GM19467 (cell line): ENCODE measurements around the gene NSD2.

Experiments used
- ATAC-seq: cut with Tn5 transposase; IDR thresholded peaks from one replicate; pipeline ENCODE4 v1.9.1; 2021; ENCODE audit warnings: mild to moderate bottlenecking, moderate library complexity; ENCODE audit not compliant: unreplicated experiment

NSD2 gene

DNA sequence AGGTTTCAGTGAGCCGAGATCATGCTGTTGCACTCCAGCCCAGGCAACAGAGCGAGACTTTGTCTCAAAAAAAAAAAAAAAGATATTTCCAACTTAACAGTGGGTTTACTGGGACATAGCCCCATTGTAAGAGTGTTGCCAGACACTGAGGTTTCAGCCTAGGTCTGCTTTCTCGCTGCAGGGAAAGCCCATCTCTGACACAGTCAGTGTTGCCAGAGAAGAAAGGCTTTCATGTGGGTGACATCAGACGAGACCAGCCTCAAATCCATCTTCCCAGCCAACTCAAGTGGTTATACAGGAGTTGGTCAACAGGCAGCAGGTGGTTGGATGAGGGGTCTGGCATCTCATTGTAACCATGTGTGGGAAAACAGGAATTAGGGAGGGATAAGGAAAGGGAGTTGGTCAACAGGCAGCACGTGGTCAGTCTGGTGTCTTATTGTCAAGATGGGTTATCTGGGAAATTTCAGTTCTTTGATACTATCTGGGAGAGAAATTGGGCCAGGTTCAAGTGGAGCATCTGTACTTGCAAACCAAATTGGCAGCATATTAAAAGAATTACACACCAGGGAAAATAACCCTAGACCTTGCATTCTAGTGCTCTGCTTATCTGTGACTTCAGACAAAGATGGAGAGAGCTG, 96.4 kb downstream of the NSD2 start:
- ATAC-seq, result no peak

DNA sequence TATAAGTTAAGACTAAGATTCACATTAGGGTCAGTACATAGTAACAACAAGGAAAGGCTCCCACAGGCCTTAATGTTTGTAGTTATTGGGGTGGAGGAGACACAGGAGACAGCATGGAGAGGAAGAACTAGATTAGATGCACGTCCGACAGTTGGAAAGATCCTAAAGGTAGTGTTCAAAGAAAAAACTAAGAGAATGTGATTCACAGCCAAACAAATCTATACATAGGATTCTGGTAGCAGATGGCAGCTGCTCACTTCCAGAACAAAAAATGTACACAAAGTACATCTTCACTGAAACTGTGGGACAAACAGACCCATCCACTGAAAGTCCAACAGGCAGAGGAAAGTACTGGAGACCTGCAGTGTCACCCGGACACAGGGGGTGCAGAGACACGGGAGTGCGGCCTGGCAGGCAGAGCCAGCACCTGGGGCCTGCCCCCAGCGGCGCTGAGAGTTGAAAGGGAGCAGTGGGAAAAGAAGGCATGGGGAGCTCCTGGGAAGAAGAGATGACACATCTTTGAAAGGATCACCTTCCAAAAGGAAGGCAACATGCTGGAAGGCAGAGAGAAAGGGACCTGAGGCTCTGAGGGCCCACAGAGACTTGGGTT, 97.6 kb downstream of the NSD2 start:
- ATAC-seq, result no peak

DNA sequence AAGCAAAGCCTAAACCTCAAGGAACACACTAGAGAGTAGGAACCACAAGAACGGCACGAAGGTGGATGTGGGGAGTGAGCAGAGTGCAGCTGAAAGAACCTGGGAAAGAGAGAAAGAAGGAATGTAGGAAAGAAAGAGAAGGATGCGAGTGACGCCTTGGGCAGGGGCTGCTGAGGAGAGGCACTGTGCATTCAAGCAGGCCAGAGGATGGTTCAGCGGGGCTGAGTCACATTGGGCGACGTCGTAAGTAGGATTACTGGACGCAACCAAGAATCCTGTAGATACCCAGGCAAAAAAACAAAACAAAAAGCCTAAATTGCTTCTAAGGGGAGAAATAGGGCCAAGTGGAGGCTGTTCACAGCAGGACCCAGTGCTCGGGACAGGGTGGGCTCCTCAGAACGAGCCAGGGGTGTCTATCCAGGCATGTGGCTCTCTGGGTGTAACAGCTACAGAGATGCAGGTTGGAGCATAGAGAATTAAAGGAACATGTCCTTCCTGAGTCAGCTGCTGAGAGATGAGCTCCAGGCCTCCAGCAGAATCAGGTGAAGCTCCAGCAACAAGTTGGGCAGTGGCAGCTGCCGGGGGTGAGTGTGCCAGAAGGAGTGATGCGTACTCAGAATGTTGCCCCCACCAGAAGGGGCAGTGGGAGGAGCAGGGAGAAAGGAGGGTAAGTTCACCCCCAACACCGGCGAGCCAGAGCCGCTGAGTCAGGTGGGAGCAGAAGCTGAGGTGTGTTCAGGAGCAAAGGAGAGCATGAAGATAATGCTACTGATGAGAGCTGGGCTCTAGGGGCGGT, 98.9 kb downstream of the NSD2 start:
- no peak for ATAC-seq

DNA sequence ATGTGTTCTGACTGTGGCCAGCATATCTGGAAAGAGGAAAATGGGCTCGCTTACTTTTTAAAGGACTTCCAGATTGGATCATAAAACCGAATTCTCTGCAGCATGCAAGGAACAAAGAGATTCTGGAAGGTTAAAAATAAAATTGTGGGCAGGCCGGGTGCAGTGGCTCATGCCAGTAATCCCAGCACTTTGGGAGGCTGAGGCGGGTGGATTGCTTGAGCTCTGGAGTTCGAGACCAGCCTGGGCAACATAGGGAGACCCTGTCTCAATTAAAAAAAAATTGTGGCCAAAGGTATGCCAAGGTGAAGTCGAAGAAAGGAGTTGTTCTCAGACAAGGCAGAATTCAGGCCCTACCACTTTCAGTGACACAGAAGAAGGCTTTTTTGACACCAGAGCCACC, 99.7 kb downstream of the NSD2 start:
- no peak for ATAC-seq

DNA sequence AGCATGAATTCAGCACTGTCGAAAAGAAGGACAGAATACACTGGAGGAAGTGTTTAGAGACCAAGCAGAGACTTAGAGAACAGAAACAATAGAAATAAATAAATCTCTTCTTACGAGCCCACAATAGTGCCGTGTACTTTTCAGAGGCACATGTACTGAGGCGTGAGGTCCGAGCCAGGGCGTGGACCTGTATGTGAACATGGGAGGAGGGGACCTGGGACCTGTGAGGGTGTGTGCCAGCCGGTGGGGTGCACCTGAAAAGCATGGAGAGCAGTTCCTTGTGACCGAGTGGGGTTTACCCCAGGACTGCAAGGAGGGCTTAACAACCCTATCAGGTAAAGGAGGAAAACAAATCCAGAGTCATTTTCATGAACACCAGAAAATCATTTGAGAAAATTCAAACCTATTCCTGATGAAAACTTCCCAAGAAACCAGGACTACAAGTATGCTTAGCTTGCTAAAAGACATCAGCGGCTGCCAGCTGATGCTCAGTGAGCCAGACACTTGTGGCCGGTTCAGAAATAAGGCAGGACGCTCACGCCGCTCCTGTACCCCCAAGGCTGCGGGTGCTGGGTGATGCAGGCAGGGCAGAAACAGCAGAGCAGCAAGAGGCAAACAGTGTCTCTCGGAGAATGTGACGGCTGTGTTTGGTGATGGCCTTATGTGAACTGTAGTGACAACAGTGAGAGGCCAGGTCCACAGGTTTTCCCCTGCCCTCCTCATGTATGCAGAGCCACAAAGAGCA, 100.4 kb downstream of the NSD2 start:
- ATAC-seq, result no peak

DNA sequence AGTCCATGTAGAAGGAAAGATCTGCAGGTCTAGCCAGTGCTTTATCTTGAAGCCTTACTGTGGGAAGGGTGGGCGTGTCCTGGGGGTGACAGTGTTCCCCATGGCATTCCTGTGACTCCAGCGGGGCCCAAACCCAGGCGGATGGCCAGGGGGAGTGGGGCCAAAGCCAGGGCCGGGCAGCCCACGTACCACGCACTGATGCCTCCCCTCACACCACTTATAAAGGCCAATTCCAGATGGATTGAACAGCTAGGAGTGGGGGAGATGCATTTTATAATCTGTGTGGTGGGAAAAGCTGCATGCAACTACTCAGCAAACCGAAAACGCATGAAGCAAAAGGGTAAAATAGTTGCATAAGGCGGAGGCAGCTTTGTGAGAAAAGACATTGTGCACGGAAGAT, 101.2 kb downstream of the NSD2 start:
- ATAC-seq, result no peak

DNA sequence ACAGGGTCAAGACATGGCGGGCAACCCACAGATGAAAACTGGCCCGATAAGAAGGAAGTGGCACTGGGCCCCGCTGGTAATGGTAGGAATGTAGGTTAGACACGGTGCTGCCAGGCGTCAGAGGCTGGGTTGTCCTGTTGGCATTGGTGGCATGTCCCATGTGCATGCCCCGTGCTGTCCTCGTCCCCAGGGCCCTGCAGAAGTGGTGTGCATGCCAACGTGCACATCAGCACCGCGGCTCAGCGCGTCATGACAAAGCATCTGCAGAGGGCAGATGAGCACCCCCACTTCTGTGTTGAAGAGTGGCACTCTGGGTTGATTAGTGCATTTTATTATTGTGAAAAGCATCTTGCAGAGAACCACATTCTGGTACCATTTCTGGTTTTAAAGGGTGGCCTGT, 102.0 kb downstream of the NSD2 start:
- no peak for ATAC-seq

DNA sequence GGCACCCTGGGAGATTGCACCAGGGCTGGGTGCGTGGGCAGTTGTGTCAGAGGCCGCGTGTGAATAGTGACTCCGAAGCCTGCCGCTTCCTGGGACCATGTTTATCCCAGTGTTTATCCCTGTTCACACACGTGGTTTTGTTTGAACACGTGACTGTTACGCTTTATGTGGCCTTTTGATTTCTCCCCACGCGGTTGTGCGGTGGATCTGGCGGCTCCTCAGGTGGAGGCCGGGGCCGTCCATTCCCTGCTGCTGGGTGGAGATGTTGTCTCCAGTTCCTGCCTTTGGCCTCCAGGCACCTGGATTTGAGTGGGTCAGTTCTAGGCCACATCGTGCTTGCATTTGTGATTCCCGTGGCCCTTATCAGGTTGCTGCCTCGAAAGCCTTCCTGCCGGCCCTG, 102.5 kb downstream of the NSD2 start:
- no peak for ATAC-seq

DNA sequence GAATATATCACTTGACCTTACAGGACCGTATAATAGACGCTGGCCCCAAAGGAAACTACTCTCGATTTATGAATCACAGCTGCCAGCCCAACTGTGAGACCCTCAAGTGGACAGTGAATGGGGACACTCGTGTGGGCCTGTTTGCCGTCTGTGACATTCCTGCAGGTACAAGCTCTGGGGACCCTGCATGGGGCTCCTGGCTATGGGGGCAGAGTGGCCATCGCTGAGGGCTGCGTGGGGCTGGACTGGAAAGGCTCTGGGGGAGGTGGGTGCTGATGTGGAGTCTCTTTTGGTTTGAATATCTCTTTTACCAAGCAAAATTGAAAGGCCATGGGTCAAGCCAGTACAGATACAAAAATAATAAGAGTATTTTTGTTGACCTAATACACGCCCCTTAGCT, 103.6 kb downstream of the NSD2 start:
- ATAC-seq, result no peak

DNA sequence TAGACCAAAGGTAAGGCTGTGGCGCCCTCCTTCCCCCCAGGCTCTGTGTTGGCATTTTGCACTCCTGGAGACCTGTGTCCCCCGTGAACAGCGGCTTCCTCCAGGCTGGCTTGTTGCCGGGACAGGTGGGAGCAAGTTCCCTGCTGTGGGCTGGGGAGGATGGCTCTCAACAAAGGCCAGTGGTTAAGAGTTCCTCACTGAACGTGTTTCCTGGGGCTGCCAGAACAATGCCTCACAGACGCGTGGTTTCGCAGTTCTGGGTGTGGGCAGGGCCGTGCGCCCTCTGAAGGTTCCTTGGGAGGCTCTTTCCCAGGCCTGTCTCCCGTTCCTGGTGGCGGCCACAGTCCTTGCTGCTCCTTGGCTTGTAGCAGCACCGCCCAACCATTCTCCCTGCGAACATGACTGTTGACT, 104.2 kb downstream of the NSD2 start:
- ATAC-seq, result no peak

DNA sequence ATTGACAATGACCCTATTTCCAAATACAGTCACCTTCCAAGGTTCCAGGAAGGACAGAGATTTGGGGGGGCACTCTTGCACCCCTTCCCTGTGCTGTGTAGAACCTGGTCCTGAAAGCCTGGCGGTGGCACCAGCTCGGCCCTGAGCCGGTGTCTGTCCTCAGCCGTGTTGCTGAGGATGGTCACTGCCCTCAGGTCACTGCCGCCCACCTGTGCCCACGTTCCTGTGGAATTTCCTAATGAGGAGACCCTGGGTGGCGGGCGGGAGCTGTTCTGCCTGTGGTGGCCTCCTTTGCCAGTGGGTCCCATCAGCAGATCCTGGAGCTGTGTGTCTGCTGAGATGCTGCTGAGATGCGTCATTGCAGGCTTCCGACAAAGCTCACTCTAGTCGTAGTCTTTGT, 104.7 kb downstream of the NSD2 start:
- no peak for ATAC-seq

DNA sequence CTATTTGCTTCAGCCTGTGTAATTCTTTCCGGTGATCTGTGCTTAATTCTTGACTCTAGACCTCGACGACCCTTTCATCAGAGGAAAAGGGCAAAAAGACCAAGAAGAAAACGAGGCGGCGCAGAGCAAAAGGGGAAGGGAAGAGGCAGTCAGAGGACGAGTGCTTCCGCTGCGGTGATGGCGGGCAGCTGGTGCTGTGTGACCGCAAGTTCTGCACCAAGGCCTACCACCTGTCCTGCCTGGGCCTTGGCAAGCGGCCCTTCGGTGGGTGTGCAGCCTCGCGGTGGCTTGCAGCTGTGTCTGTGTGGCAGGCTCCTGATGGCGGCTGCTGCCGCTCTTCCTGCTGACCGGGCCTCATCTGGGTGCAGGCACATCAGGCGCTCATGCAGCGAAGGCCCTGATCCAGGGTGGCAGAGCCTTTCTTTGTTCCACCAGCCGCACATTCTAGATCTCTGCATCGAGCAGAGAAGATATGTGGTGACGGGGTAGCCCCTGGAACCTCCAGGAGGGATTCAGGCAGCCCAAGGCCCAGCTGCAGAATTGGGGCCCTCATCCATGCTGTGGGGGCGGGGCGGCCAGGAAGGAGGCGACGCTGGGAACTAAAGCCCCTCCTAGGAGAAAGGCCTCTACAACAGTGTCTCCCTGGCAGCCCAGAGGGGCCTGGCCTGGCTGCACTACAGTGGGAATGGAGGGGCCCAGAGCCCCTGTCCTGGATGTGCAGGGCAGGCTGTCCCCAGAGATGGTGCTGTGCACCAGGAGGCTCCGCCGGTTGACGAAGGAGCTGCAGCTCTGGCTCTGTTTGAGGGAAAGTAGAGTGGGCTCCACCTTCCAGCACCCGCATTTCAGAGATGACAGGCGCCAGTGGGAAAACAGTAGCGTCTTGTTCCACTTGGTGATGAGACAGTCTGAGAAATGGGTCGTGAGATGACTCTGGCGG, 105.5 kb downstream of the NSD2 start:
- ATAC-seq, result no peak

DNA sequence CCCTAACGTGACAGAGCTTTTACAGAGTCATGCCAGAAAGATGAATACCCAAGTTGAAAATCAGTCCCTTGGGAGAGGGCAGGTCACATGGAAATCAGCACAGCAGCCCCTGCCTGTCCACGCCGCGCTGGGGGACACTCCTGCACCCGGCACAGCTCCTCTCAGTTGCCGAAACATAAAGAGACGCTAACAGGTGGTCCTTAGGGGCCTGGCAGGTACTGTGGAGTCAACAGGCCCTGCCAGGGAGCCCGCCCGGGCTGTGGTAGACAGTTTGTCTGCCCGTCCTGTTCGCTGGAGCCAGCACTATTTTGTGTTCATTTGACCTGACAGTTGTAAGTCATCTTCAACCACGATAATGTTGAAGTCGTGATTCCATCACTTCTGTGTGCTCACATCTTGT, 107.0 kb downstream of the NSD2 start:
- ATAC-seq, result no peak

DNA sequence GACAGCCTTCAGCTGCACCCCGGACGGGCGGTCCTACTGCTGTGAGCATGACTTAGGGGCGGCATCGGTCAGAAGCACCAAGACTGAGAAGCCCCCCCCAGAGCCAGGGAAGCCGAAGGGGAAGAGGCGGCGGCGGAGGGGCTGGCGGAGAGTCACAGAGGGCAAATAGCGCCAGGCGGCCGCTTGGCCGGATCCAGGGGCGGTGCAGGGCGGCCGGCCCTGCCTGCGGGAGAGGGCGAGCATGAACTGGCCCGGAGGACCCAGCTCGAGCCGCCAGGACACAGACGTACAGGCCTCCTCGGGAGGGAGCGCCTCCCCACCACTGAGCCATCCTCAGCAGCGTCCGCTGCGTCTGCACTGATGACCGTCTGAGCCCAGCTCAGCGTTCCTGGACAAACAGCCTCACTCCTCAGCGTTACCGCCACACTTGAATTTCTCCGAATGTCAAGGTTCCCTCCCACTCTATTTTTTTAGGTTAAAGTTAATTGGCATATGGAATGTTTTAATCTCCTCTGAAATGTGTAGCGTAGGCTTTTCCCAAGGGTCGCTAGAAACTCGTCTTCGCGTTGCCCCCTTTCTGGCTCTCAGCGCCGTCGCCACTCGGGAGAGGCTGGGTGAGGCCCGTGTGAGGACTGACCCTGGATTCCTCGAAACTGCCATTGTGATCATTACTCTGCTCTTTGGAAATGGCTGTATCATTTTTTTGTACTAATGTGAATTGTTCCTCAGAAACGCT, 107.7 kb downstream of the NSD2 start:
- no peak for ATAC-seq

DNA sequence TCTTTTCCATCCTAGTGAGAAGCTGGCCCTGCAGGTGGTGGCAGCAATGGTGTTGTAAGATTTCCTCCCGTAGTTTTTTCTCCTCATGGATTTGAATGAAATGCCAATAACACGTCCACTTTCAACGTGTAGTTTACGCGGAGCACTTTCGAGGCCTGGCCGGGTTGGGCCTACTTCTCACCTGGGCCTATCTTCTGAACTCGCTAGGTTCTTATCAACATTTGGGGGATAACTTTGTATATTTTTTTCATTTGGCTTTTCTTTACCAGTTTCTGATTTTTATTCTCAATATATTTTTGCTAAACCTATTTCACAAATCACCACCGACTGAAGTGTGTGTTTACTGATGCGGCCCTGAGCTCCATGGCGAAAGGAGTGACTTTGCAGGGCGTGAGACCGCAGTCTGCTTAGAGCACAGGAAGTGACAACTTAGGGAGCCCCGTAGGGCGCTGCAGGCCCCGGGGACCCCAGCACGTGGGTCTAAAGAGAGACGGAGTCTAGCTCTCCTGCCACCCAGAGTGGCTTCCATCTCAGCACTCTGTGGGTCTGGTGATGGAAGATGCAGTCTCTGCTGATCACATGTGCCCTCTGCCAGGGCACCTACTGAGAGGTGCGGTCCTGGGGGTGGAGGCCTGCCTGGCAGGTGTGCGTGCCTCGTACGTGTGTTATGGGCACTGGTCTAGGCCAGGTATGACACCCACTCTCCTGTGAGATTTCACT, 108.4 kb downstream of the NSD2 start:
- no peak for ATAC-seq

DNA sequence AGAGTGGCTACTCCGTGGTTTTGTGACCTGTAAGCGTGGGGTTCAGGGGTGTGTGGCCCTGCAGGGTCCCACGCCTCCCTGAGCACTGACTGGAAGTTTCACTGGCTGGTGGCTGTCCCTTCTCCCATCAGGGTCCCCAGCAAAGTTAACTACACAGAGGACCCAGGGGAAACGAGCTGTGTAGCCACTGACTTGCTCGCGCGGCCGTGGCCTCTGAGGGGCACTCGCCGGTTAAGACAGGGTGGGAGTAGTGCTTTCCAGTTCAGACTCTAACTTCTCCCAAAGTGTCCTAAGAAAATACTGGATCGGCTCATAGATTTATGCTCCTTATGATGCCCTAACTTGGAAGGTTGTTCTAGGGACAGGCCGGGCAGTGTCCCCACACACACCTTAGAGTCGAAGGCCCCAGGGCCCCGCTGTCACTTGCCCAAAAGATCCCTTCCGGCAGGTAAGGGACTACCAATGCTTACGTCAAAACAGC, 109.4 kb downstream of the NSD2 start:
- ATAC-seq, result no peak

DNA sequence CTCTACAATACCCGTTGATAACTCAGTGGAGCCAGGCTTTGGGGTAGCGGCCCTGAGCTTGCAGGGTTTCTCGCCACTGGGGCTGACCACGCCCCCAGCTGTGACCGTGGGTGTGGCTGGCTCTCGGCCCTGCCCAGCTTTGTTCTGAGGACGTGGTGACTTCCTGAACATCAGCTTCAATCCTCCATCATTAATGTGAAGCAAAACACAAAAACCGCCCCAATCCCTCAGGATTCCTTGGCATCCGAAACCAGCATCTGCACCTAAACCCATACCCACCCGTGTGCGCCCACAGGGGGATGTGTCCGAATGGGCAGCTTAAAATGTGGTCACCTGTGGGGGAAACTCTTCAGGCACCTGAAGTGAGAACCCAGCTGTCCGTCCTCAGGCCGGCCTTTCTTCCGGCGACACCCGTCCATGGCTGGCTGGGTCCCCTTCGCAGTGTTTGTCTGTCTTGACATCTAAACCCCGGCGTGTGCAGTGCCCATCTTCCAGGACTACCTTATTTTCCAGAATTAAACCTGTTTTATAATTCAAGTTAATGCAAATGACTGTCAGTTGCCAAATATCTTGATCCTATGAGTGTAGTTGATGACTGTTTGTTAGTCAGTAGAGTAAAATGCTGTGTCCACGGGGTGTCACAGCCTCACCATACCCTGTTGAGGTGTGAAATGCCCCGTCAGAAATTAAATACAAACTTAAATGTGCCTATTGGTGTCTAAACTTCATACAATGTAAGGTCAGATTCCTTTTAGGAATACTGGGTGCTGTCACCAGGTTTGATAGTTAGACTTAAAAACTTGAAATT, 110.3 kb downstream of the NSD2 start:
- ATAC-seq, result no peak
